IMR-90 (cell line): ENCODE results near the gene TRIM62. TPM values are rescaled to one million over a fixed set of nuclear protein-coding genes. Genes with fewer than 3 reads are reported as not detected.

ENCODE experiments used
- ATAC-seq: fragments of 200-7000 bp; cut with Tn5 transposase; 2 replicates; pipeline ENCODE4 v1.9.1; 2020; ENCODE audit warnings: low read depth, mild to moderate bottlenecking, moderate library complexity
- BruUV-seq: library from RNA; stranded (reverse); fragments of 400-500 nt; replicated peaks from 2 replicates; lab custom pipeline; 2021; lab: Mats Ljungman, UMichigan
- CTCF ChIA-PET: fragments of 300-600 bp; formaldehyde crosslinking; extraction: SDS; loops from one replicate; lab custom pipeline; 2021; ENCODE audit warnings: antibody characterized with exemption; lab: Yijun Ruan, JAX
- POLR2A ChIA-PET: fragments of 300-600 bp; sonication (Branson Sonifier 250); formaldehyde crosslinking; loops from one replicate; lab custom pipeline; 2022; ENCODE audit warnings: antibody characterized with exemption; ENCODE audit not compliant: unreplicated experiment; lab: Charles Lee
- DNase-seq: peaks from one replicate; pipeline ENCODE4 v3.0.0; 2013
- H2AFZ ChIP-seq: replicated peaks from 2 replicates; pipeline ENCODE3; 2013; ENCODE audit warnings: low read length, mild to moderate bottlenecking; ENCODE audit not compliant: poor library complexity
- H2AK5ac ChIP-seq: 2 replicates; pipeline ENCODE4 v1.6.1; 2013; ENCODE audit warnings: low read depth, low read length, inconsistent platforms
- H2AK9ac ChIP-seq: replicated peaks from 2 replicates; pipeline ENCODE3; 2013; ENCODE audit warnings: mild to moderate bottlenecking, low read depth, low read length, moderate library complexity; ENCODE audit not compliant: poor library complexity
- H2BK120ac ChIP-seq: 2 replicates; pipeline ENCODE4 v1.6.1; 2013; ENCODE audit warnings: low read depth, low read length, inconsistent platforms
- H2BK15ac ChIP-seq: 3 replicates; pipeline ENCODE4 v1.6.1; 2013; ENCODE audit warnings: low read depth, low read length, inconsistent platforms
- H2BK20ac ChIP-seq: 2 replicates; pipeline ENCODE4 v1.6.1; 2013; ENCODE audit warnings: low read depth, mild to moderate bottlenecking, inconsistent platforms, low read length, moderate library complexity
- H2BK5ac ChIP-seq: 2 replicates; pipeline ENCODE4 v1.6.1; 2013; ENCODE audit warnings: mild to moderate bottlenecking, low read depth, low read length, inconsistent platforms; ENCODE audit not compliant: poor library complexity, severe bottlenecking
- H3K14ac ChIP-seq: replicated peaks from 2 replicates; pipeline ENCODE4 v1.6.1; 2013; ENCODE audit warnings: low read depth, low read length, inconsistent platforms
- H3K18ac ChIP-seq: 2 replicates; pipeline ENCODE4 v1.6.1; 2013; ENCODE audit warnings: low read depth, low read length, control low read depth
- H3K23ac ChIP-seq: 2 replicates; pipeline ENCODE4 v1.6.1; 2013; ENCODE audit warnings: low read depth, low read length, inconsistent platforms
- H3K27ac ChIP-seq: 2 replicates; pipeline ENCODE4 v1.5.1; 2013; ENCODE audit warnings: mild to moderate bottlenecking, control low read depth, low read length; ENCODE audit not compliant: insufficient read depth
- H3K27me3 ChIP-seq: 2 replicates; pipeline ENCODE4 v1.6.1; 2013; ENCODE audit warnings: low read length; ENCODE audit not compliant: control insufficient read depth, insufficient read depth
- H3K36me3 ChIP-seq: 2 replicates; pipeline ENCODE4 v1.6.1; 2013; ENCODE audit warnings: low read length, mixed read lengths; ENCODE audit not compliant: control insufficient read depth, insufficient read depth
- H3K4ac ChIP-seq: 2 replicates; pipeline ENCODE4 v1.6.1; 2013; ENCODE audit warnings: low read depth, low read length, inconsistent platforms
- H3K4me1 ChIP-seq: 2 replicates; pipeline ENCODE4 v1.6.1; 2013; ENCODE audit warnings: low read length, mixed read lengths; ENCODE audit not compliant: control insufficient read depth, insufficient read depth
- H3K4me2 ChIP-seq: 2 replicates; pipeline ENCODE4 v1.6.1; 2013; ENCODE audit warnings: low read depth, mild to moderate bottlenecking, control low read depth, low read length, moderate library complexity
- H3K4me3 ChIP-seq: 2 replicates; pipeline ENCODE4 v1.5.1; 2013; ENCODE audit warnings: low read depth, mild to moderate bottlenecking, control low read depth, low read length, moderate library complexity; ENCODE audit not compliant: insufficient read depth
- H3K56ac ChIP-seq: 2 replicates; pipeline ENCODE4 v1.6.1; 2013; ENCODE audit warnings: low read length, inconsistent platforms; ENCODE audit not compliant: insufficient read depth; ENCODE audit errors: extremely low read depth
- H3K79me1 ChIP-seq, 2 experiments: 2 replicates each; pipeline ENCODE4 v1.6.1; 2013; ENCODE audit warnings: low read length in 2 of 2, inconsistent platforms in 1 of 2, low read depth in 1 of 2
- H3K9ac ChIP-seq: 2 replicates; pipeline ENCODE4 v1.6.1; 2013; ENCODE audit warnings: low read depth, low read length, control low read depth
- H3K9me1 ChIP-seq: 2 replicates; pipeline ENCODE4 v1.6.1; 2013; ENCODE audit warnings: low read length, inconsistent platforms; ENCODE audit not compliant: insufficient read depth
- H3K9me3 ChIP-seq: 2 replicates; pipeline ENCODE4 v1.6.1; 2013; ENCODE audit warnings: low read length; ENCODE audit not compliant: control insufficient read depth, insufficient read depth
- H4K20me1 ChIP-seq: 2 replicates; pipeline ENCODE4 v1.6.1; 2013; ENCODE audit warnings: low read length, inconsistent platforms; ENCODE audit not compliant: insufficient read depth
- H4K5ac ChIP-seq: 2 replicates; pipeline ENCODE4 v1.6.1; 2013; ENCODE audit warnings: mild to moderate bottlenecking, low read depth, low read length, control low read depth
- H4K8ac ChIP-seq, 2 experiments: 2 replicates each; pipeline ENCODE4 v1.6.1; 2013; ENCODE audit warnings: low read depth in 2 of 2, low read length in 2 of 2, control low read depth in 1 of 2, inconsistent platforms in 1 of 2
- H4K91ac ChIP-seq: 2 replicates; pipeline ENCODE4 v1.6.1; 2013; ENCODE audit warnings: low read depth, low read length, inconsistent platforms; ENCODE audit not compliant: insufficient read depth
- MAZ ChIP-seq: IDR thresholded peaks from 2 replicates; pipeline ENCODE4 v1.6.1; 2012; ENCODE audit warnings: low read depth, mild to moderate bottlenecking, low read length, improper control_type of control experiment, moderate library complexity, borderline replicate concordance
- POLR2A ChIP-seq: IDR thresholded peaks from 2 replicates; pipeline ENCODE4 v1.6.1; 2012; ENCODE audit warnings: mild to moderate bottlenecking, low read depth, low read length
- WGBS, 2 experiments: methylation state at CpG; one replicate each; pipeline versions ENCODE4 v1.1.5 to v1.1.7; 2013; ENCODE audit warnings: missing lambda C conversion rate in 2 of 2; ENCODE audit not compliant: insufficient read length in 1 of 2; ENCODE audit errors: extremely low coverage in 2 of 2; 5-methylcytosine and 5-hydroxymethylcytosine counted together
- dilution Hi-C: fragments of 300-500 bp; cut with HindIII; formaldehyde crosslinking; loops from one replicate; pipeline ENCODE4 v1.14.3; 2018; ENCODE audit warnings: low sequenced_read_pairs; ENCODE audit not compliant: unreplicated experiment
- in situ Hi-C: fragments of 300-500 bp; cut with MboI; formaldehyde crosslinking; loops from 3 replicates; pipeline ENCODE4 v1.14.3; 2019; ENCODE audit warnings: low sequenced_read_pairs, inconsistent platforms, mixed read lengths
- intact Hi-C: fragments of 100-400 bp; cut with micrococcal nuclease; formaldehyde crosslinking; loops from 2 replicates; pipeline ENCODE4 v1.10.0; 2022
- polyA plus RNA-seq, 3 experiments: library from polyadenylated mRNA; depleted of rRNA; stranded (reverse); fragments of >200 nt; gene quantifications; 2 replicates each; pipeline ENCODE4 v1.2.3, GENCODE V29; 2012; ENCODE audit warnings: low replicate concordance in 1 of 3
- total RNA-seq: library from RNA; depleted of rRNA; stranded (reverse); fragments of >200 nt; gene quantifications from 2 replicates; pipeline ENCODE4 v1.2.3, GENCODE V29; 2012

The TRIM62 gene
- total and polyA plus RNA-seq, 2 of the 4 experiments (the other 2 are of a cell fraction) = 3.0 to 11.1 TPM

DNA sequence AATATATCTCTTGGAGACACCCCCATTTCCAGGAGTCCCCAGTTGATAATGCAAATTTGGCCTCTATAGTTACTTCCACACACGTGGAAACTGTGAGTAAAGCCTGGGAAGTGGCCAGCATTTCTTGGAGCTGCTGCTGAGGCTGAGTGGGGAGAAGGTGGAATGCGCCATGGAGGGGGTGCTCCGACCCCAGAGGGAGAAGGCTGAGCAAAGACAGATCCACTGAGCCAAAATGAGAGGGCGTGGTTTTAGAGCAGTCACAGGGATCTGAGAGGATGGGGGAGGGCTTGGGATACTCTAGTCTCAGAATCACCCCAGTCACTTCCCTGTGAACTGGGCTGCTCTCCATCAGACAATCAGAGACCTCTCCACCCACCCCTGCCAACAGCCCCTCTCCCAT, 38.7 kb downstream of the TRIM62 start:
- no CpG with 5 or more reads among the region's 4 CpGs for WGBS, 2 experiments
- Histone ChIP-seq H3K4me2 (peak overlapping the region; percentile 44; the same call in 1 of the 2 replicates), H2BK120ac (peak overlapping the region; percentile 97), H3K4me3 (no peak overlapping the region), H3K27ac (peak overlapping the region; percentile 83), H3K79me1 (peaks cover 3 to 28% of the 10 kb centered on the region in 2 experiments; a peak in 3 of 4 replicates), H3K4ac (peak overlapping the region; percentile 96), H3K18ac (peak overlapping the region; percentile 40), H3K36me3 (peaks cover 21% of the 10 kb centered on the region), H2BK20ac (peak overlapping the region; percentile 93), H4K20me1 (no peaks in the 10 kb centered on the region), H2AK5ac (peak overlapping the region; percentile 87), H3K27me3 (no peaks in the 10 kb centered on the region), H3K9me1 (peaks cover 37% of the 10 kb centered on the region), H3K56ac (peak overlapping the region; percentile 82), H4K8ac (peak overlapping the region; percentile 73 to 79), H2BK5ac (peak overlapping the region; percentile 93), H3K14ac (peak overlapping the region; percentile 92), H3K9ac (peak overlapping the region; percentile 9; the same call in 1 of the 2 replicates), H4K91ac (peak overlapping the region; percentile 95), H2BK15ac (peak overlapping the region; percentile 79; the same call in 2 of the 3 replicates), H3K9me3 (no peaks in the 10 kb centered on the region), H3K4me1 (peaks cover 22% of the 10 kb centered on the region), H2AFZ (peak overlapping the region; percentile 64), H2AK9ac (peak overlapping the region; percentile 88), H4K5ac (peak overlapping the region; percentile 74), H3K23ac (peak overlapping the region; percentile 92)
- peak; percentile 48 for ATAC-seq
- peak; percentile 68 for DNase-seq
- CTCF ChIA-PET = interaction anchor here (0.6 kb wide), 1 partner anchor 27 kb away, joined by 3 read pairs; no protein-coding TSS in a partner anchor
- POLR2A ChIA-PET = interaction anchor here (1.1 kb wide), 1 partner anchor 16 kb away, joined by 3 read pairs; no protein-coding TSS in a partner anchor
- intact Hi-C loops (no loop called here), in situ Hi-C loops (no loop called here), dilution Hi-C loops (no loop called here)
- TF ChIP-seq POLR2A = no peak
- peak; percentile 37; the same call in 1 of the 2 replicates for TF ChIP-seq MAZ
- BruUV-seq = no TSS peak
